Mesenchymal stem cell (in vitro differentiated cells and primary cell): ENCODE results near the gene CNTNAP2.

Experiments used
- DNase-seq: peaks from one replicate; pipeline ENCODE4 v3.0.0-alpha.2; 2013
- H2AFZ ChIP-seq: one replicate; pipeline ENCODE4 v1.6.1; 2013; ENCODE audit warnings: low read depth, mild to moderate bottlenecking, control low read depth, inconsistent platforms, low read length, moderate library complexity
- H2AK5ac ChIP-seq: 2 replicates; pipeline ENCODE4 v1.6.1; 2013; ENCODE audit warnings: low read length, moderate library complexity, mild to moderate bottlenecking, inconsistent platforms; ENCODE audit not compliant: severe bottlenecking
- H2BK120ac ChIP-seq: one replicate; pipeline ENCODE4 v1.6.1; 2013; ENCODE audit warnings: low read depth, mild to moderate bottlenecking, inconsistent platforms, low read length, moderate library complexity
- H2BK12ac ChIP-seq, 2 experiments: one replicate each; pipeline ENCODE4 v1.6.1; 2013; ENCODE audit warnings: inconsistent platforms in 2 of 2, low read length in 2 of 2, mild to moderate bottlenecking in 2 of 2, moderate library complexity in 2 of 2, control low read depth in 1 of 2
- H2BK15ac ChIP-seq: one replicate; pipeline ENCODE4 v1.6.1; 2013; ENCODE audit warnings: mild to moderate bottlenecking, low read depth, inconsistent platforms; ENCODE audit not compliant: poor library complexity, severe bottlenecking
- H2BK5ac ChIP-seq: 2 replicates; pipeline ENCODE4 v1.6.1; 2013; ENCODE audit warnings: low read depth, mild to moderate bottlenecking, low read length, control low read depth, inconsistent platforms; ENCODE audit not compliant: poor library complexity, severe bottlenecking
- H3K14ac ChIP-seq, 2 experiments: one replicate each; pipeline ENCODE4 v1.6.1; 2013; ENCODE audit warnings: inconsistent platforms in 2 of 2, low read length in 2 of 2, control low read depth in 1 of 2, mild to moderate bottlenecking in 1 of 2, moderate library complexity in 1 of 2
- H3K18ac ChIP-seq, 2 experiments: one replicate each; pipeline ENCODE4 v1.6.1; 2013; ENCODE audit warnings: inconsistent platforms in 2 of 2, low read length in 2 of 2, control low read depth in 1 of 2, low read depth in 1 of 2, mild to moderate bottlenecking in 1 of 2
- H3K23ac ChIP-seq, 2 experiments: one replicate each; pipeline ENCODE4 v1.6.1; 2013; ENCODE audit warnings: inconsistent platforms in 2 of 2, low read length in 2 of 2, mild to moderate bottlenecking in 2 of 2, moderate library complexity in 2 of 2, control low read depth in 1 of 2
- H3K27ac ChIP-seq: 2 replicates; pipeline ENCODE4 v1.5.1; 2013; ENCODE audit warnings: mild to moderate bottlenecking, moderate library complexity, low read length, control low read depth, inconsistent platforms; ENCODE audit not compliant: poor library complexity, severe bottlenecking
- H3K27me3 ChIP-seq, 2 experiments: 2 replicates each; pipeline versions ENCODE4 v1.6.1 to v1.7.0; 2013; ENCODE audit warnings: low read length in 2 of 2, mild to moderate bottlenecking in 2 of 2, moderate library complexity in 2 of 2, control low read depth in 1 of 2, inconsistent platforms in 1 of 2; ENCODE audit not compliant: control insufficient read depth in 1 of 2, insufficient read depth in 1 of 2
- H3K36me3 ChIP-seq, 2 experiments: 2 replicates each; pipeline versions ENCODE4 v1.6.1 to v1.7.0; 2013; ENCODE audit warnings: low read length in 2 of 2, control low read depth in 1 of 2, inconsistent platforms in 1 of 2, low read depth in 1 of 2, mild to moderate bottlenecking in 1 of 2; ENCODE audit not compliant: insufficient read depth in 2 of 2, control insufficient read depth in 1 of 2
- H3K4ac ChIP-seq, 2 experiments: one replicate each; pipeline ENCODE4 v1.6.1; 2013; ENCODE audit warnings: inconsistent platforms in 2 of 2, low read length in 2 of 2, mild to moderate bottlenecking in 2 of 2, moderate library complexity in 2 of 2, control low read depth in 1 of 2, low read depth in 1 of 2
- H3K4me1 ChIP-seq: 2 replicates; pipeline ENCODE4 v1.6.1; 2013; ENCODE audit warnings: low read depth, low read length, control low read depth; ENCODE audit not compliant: control insufficient read depth, insufficient read depth
- H3K4me2 ChIP-seq: 2 replicates; pipeline ENCODE4 v1.6.1; 2013; ENCODE audit warnings: low read length, mild to moderate bottlenecking, inconsistent platforms; ENCODE audit not compliant: poor library complexity, severe bottlenecking
- H3K4me3 ChIP-seq, 2 experiments: 2 replicates each; pipeline versions ENCODE4 v1.5.1 to v1.7.0; 2013; ENCODE audit warnings: low read length in 2 of 2, mild to moderate bottlenecking in 2 of 2, control low read depth in 1 of 2, low read depth in 1 of 2; ENCODE audit not compliant: insufficient read depth in 1 of 2
- H3K79me1 ChIP-seq: replicated peaks from 2 replicates; pipeline ENCODE4 v1.6.1; 2013; ENCODE audit warnings: mild to moderate bottlenecking, control low read depth, low read length, inconsistent platforms; ENCODE audit not compliant: poor library complexity, severe bottlenecking
- H3K9ac ChIP-seq: 2 replicates; pipeline ENCODE4 v1.7.0; 2013; ENCODE audit warnings: mild to moderate bottlenecking, low read length, moderate library complexity
- H3K9me3 ChIP-seq: 2 replicates; pipeline ENCODE4 v1.7.0; 2013; ENCODE audit warnings: mild to moderate bottlenecking, low read length; ENCODE audit not compliant: control insufficient read depth
- H4K8ac ChIP-seq: one replicate; pipeline ENCODE4 v1.6.1; 2013; ENCODE audit warnings: inconsistent platforms, mild to moderate bottlenecking, low read length, moderate library complexity
- H4K91ac ChIP-seq: one replicate; pipeline ENCODE4 v1.6.1; 2013; ENCODE audit warnings: mild to moderate bottlenecking, low read length, inconsistent platforms
- WGBS: methylation state at CpG from one replicate; pipeline ENCODE4 v1.1.7; 2013; ENCODE audit warnings: mixed read lengths; 5-methylcytosine and 5-hydroxymethylcytosine counted together

Gene CNTNAP2

GRCh38 chr7:148020679-148021078 lies 1904.1 kb downstream of the CNTNAP2 start:
- no peak overlapping the region for H2BK12ac ChIP-seq
- no peak overlapping the region for H2BK5ac ChIP-seq
- no peak for DNase-seq
- H2BK120ac ChIP-seq: no peak overlapping the region
- H3K27ac ChIP-seq: no peak overlapping the region
- H2AFZ ChIP-seq: no peak overlapping the region
- no peak overlapping the region for H3K4ac ChIP-seq
- no peak overlapping the region for H3K4me2 ChIP-seq
- no peak overlapping the region for H2AK5ac ChIP-seq
- H3K4me1 ChIP-seq: no peaks in the 10 kb centered on the region
- H4K91ac ChIP-seq: no peak overlapping the region
- H3K14ac ChIP-seq: no peak overlapping the region
- no peak overlapping the region for H3K23ac ChIP-seq
- H3K4me3 ChIP-seq: no peak overlapping the region
- no peaks in the 10 kb centered on the region for H3K36me3 ChIP-seq
- no peaks in the 10 kb centered on the region for H3K27me3 ChIP-seq
- no peaks in the 10 kb centered on the region for H3K79me1 ChIP-seq
- H3K9me3 ChIP-seq: no peaks in the 10 kb centered on the region
- WGBS: 49% methylated on average over 5 of the region's 6 CpGs
- H3K18ac ChIP-seq: no peak overlapping the region
- H4K8ac ChIP-seq: no peak overlapping the region
- no peak overlapping the region for H3K9ac ChIP-seq
- no peak overlapping the region for H2BK15ac ChIP-seq

- DNase-seq: no peak
- H3K23ac ChIP-seq: no peak overlapping the region
- 77% methylated on average over 17 of the region's 17 CpGs for WGBS
- H2BK5ac ChIP-seq: no peak overlapping the region
- no peak overlapping the region for H4K91ac ChIP-seq
- H3K36me3 ChIP-seq: no peaks in the 10 kb centered on the region
- H3K9ac ChIP-seq: no peak overlapping the region
- no peak overlapping the region for H3K14ac ChIP-seq
- H3K27ac ChIP-seq: no peak overlapping the region
- no peak overlapping the region for H4K8ac ChIP-seq
- H3K4me2 ChIP-seq: no peak overlapping the region
- no peak overlapping the region for H3K18ac ChIP-seq
- H2AK5ac ChIP-seq: no peak overlapping the region
- H2BK120ac ChIP-seq: no peak overlapping the region
- H3K79me1 ChIP-seq: no peaks in the 10 kb centered on the region
- H2BK15ac ChIP-seq: no peak overlapping the region
- no peaks in the 10 kb centered on the region for H3K4me1 ChIP-seq
- no peak overlapping the region for H3K4me3 ChIP-seq
- no peak overlapping the region for H2AFZ ChIP-seq
- H3K27me3 ChIP-seq: no peaks in the 10 kb centered on the region
- H3K9me3 ChIP-seq: no peaks in the 10 kb centered on the region
- H3K4ac ChIP-seq: no peak overlapping the region
- no peak overlapping the region for H2BK12ac ChIP-seq
These were observed 1905.0 kb downstream of the CNTNAP2 start for GRCh38 chr7:148021507-148022045.

GRCh38 chr7:148022832-148023231 lies 1906.2 kb downstream of the CNTNAP2 start:
- Histone ChIP-seq H3K14ac (no peak overlapping the region), H3K4ac (no peak overlapping the region), H3K4me2 (no peak overlapping the region), H3K79me1 (no peaks in the 10 kb centered on the region), H3K9ac (no peak overlapping the region), H3K9me3 (peaks cover 4% of the 10 kb centered on the region), H2BK5ac (no peak overlapping the region), H2BK12ac (no peak overlapping the region), H2AFZ (no peak overlapping the region), H3K4me1 (no peaks in the 10 kb centered on the region), H3K23ac (no peak overlapping the region), H3K36me3 (no peaks in the 10 kb centered on the region), H4K8ac (no peak overlapping the region), H4K91ac (no peak overlapping the region), H3K27ac (no peak overlapping the region), H2BK120ac (no peak overlapping the region), H3K18ac (no peak overlapping the region), H3K4me3 (no peak overlapping the region), H3K27me3 (no peaks in the 10 kb centered on the region), H2AK5ac (no peak overlapping the region), H2BK15ac (no peak overlapping the region)
- 91% methylated on average over 9 of the region's 9 CpGs for WGBS
- no peak for DNase-seq

- no peak overlapping the region for H3K23ac ChIP-seq
- H2AFZ ChIP-seq: no peak overlapping the region
- H3K4me1 ChIP-seq: no peaks in the 10 kb centered on the region
- no peaks in the 10 kb centered on the region for H3K79me1 ChIP-seq
- H3K9me3 ChIP-seq: peaks cover 14% of the 10 kb centered on the region
- no peak overlapping the region for H2BK120ac ChIP-seq
- no peak overlapping the region for H2AK5ac ChIP-seq
- WGBS: 61% methylated on average over 3 of the region's 5 CpGs
- no peaks in the 10 kb centered on the region for H3K36me3 ChIP-seq
- DNase-seq: no peak
- H3K27me3 ChIP-seq: no peaks in the 10 kb centered on the region
- no peak overlapping the region for H2BK12ac ChIP-seq
- no peak overlapping the region for H4K91ac ChIP-seq
- H2BK15ac ChIP-seq: no peak overlapping the region
- H4K8ac ChIP-seq: no peak overlapping the region
- H2BK5ac ChIP-seq: no peak overlapping the region
- H3K9ac ChIP-seq: no peak overlapping the region
- no peak overlapping the region for H3K4me3 ChIP-seq
- H3K4ac ChIP-seq: no peak overlapping the region
- H3K18ac ChIP-seq: no peak overlapping the region
- H3K14ac ChIP-seq: no peak overlapping the region
- no peak overlapping the region for H3K4me2 ChIP-seq
- H3K27ac ChIP-seq: no peak overlapping the region
These were observed 1910.1 kb downstream of the CNTNAP2 start for GRCh38 chr7:148026713-148027112.
